DOHH2 (cell line): ENCODE data around the gene FYB1.

Experiments
- H3F3A ChIP-seq: fragments of 200-600 bp; sonication (generic), shearing (Covaris generic); 2 replicates; pipeline ENCODE4 v1.6.0; 2016; ENCODE audit warnings: antibody characterized with exemption, mild to moderate bottlenecking; ENCODE audit not compliant: control insufficient read depth, insufficient read depth
- H3K27ac ChIP-seq: fragments of 200-600 bp; sonication (generic); 2 replicates; pipeline ENCODE4 v1.5.1; 2014; ENCODE audit warnings: low read depth, mild to moderate bottlenecking, low read length, moderate library complexity
- H3K27me3 ChIP-seq: fragments of 200-600 bp; sonication (generic); 2 replicates; pipeline ENCODE4 v1.6.1; 2014; ENCODE audit warnings: mild to moderate bottlenecking, low read length, mixed read lengths; ENCODE audit not compliant: control insufficient read depth
- H3K36me3 ChIP-seq: fragments of 200-600 bp; sonication (generic); 2 replicates; pipeline ENCODE4 v1.6.1; 2014; ENCODE audit warnings: mild to moderate bottlenecking, low read length, moderate library complexity, mixed read lengths; ENCODE audit not compliant: control insufficient read depth
- H3K4me1 ChIP-seq: fragments of 200-600 bp; sonication (generic); 2 replicates; pipeline ENCODE4 v1.6.1; 2014; ENCODE audit warnings: mild to moderate bottlenecking, low read length, mixed read lengths; ENCODE audit not compliant: control insufficient read depth
- H3K4me2 ChIP-seq: fragments of 200-600 bp; sonication (generic); 2 replicates; pipeline ENCODE4 v1.6.0; 2014; ENCODE audit warnings: mild to moderate bottlenecking, low read length, moderate library complexity
- H3K4me3 ChIP-seq: fragments of 200-600 bp; sonication (generic); 2 replicates; pipeline ENCODE4 v1.5.1; 2014; ENCODE audit warnings: mild to moderate bottlenecking, low read length, mixed read lengths
- H3K79me2 ChIP-seq: fragments of 200-600 bp; sonication (generic); 2 replicates; pipeline ENCODE4 v1.6.1; 2014; ENCODE audit warnings: mild to moderate bottlenecking, low read length, mixed read lengths; ENCODE audit not compliant: control insufficient read depth
- H3K9me2 ChIP-seq: fragments of 200-600 bp; sonication (generic); replicated peaks from 2 replicates; pipeline ENCODE4 v1.6.1; 2014; ENCODE audit warnings: mild to moderate bottlenecking, low read length, mixed read lengths; ENCODE audit not compliant: control insufficient read depth
- H3K9me3 ChIP-seq: fragments of 200-600 bp; sonication (generic); 2 replicates; pipeline ENCODE4 v1.6.1; 2014; ENCODE audit warnings: antibody characterized with exemption, low read length, mixed read lengths; ENCODE audit not compliant: control insufficient read depth, insufficient read depth
- H4K20me1 ChIP-seq: fragments of 200-600 bp; sonication (generic); 2 replicates; pipeline ENCODE4 v1.6.0; 2014; ENCODE audit warnings: low read depth, mild to moderate bottlenecking, antibody characterized with exemption, low read length, moderate library complexity; ENCODE audit not compliant: control insufficient read depth, insufficient read depth
- EZH2phosphoT487 ChIP-seq: fragments of 200-600 bp; sonication (generic); IDR thresholded peaks from 2 replicates; pipeline ENCODE4 v1.6.1; 2017; ENCODE audit warnings: borderline replicate concordance, mild to moderate bottlenecking, antibody characterized with exemption, low read length, moderate library complexity, mixed read lengths
- TF ChIP-seq, protein P1 (sequence below): fragments of 200-600 bp; sonication (generic); IDR thresholded peaks from one replicate; pipeline ENCODE4 v1.5.1; 2014; ENCODE audit warnings: antibody characterized with exemption, mild to moderate bottlenecking, low read depth, low read length; ENCODE audit not compliant: poor library complexity, severe bottlenecking

The FYB1 gene

DNA sequence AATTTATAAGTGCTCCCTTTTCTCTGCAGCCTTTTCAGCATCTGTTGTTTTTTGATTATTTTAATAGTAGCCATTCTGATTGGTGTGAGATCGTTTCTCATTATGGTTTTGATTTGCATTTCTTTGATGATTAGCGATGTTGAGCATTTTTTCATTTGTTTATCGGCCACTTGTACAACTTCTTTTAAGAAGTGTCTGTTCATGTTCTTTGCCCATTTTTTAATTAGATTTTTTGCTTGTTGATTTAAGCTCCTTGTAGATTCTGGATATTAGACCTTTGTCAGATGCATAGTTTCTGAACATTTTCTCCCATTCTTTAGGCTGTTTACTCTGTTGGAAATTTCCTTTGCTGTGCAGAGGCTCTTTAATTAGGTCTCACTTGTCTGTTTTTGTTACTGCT, 46.3 kb downstream of the FYB1 start:
- peaks cover 7% of the 10 kb centered on the region; the same call in 1 of the 2 replicates for H3K4me1 ChIP-seq
- H3K79me2 ChIP-seq, result no peaks in the 10 kb centered on the region
- H3F3A ChIP-seq, result no peaks in the 10 kb centered on the region
- no peaks in the 10 kb centered on the region for H4K20me1 ChIP-seq
- H3K27me3 ChIP-seq, result peaks cover 8% of the 10 kb centered on the region; the same call in 1 of the 2 replicates
- H3K9me2 ChIP-seq, result no peaks in the 10 kb centered on the region
- no peak overlapping the region for H3K4me2 ChIP-seq
- H3K36me3 ChIP-seq, result no peaks in the 10 kb centered on the region
- H3K9me3 ChIP-seq, result no peaks in the 10 kb centered on the region
- H3K27ac ChIP-seq, result no peak overlapping the region
- TF ChIP-seq, protein P1, sequence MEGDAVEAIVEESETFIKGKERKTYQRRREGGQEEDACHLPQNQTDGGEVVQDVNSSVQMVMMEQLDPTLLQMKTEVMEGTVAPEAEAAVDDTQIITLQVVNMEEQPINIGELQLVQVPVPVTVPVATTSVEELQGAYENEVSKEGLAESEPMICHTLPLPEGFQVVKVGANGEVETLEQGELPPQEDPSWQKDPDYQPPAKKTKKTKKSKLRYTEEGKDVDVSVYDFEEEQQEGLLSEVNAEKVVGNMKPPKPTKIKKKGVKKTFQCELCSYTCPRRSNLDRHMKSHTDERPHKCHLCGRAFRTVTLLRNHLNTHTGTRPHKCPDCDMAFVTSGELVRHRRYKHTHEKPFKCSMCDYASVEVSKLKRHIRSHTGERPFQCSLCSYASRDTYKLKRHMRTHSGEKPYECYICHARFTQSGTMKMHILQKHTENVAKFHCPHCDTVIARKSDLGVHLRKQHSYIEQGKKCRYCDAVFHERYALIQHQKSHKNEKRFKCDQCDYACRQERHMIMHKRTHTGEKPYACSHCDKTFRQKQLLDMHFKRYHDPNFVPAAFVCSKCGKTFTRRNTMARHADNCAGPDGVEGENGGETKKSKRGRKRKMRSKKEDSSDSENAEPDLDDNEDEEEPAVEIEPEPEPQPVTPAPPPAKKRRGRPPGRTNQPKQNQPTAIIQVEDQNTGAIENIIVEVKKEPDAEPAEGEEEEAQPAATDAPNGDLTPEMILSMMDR, result no peak
- TF ChIP-seq EZH2phosphoT487, result no peak
- H3K4me3 ChIP-seq, result no peak overlapping the region

DNA sequence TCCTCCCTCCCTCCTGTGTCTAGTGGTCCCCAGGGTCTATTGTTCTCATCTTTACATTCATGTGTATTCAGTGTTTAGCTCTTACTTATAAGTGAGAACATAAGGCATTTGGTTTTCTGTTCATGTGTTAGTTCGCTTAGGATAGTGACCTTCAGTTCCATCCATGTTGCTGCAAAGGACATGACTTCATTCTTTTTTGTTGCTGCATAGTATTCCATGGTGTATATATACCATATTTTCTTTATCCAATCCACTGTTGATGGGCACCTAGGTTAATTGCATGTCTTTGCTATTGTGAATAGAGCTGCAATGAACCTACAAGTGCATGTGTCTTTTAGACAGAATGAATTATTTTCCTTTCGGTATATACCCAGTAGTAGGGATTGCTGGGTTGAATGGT, 46.8 kb downstream of the FYB1 start:
- no peaks in the 10 kb centered on the region for H3K9me2 ChIP-seq
- H3K4me3 ChIP-seq, result no peak overlapping the region
- H3K4me1 ChIP-seq, result peaks cover 3% of the 10 kb centered on the region; the same call in 1 of the 2 replicates
- no peaks in the 10 kb centered on the region for H3K79me2 ChIP-seq
- peaks cover 8% of the 10 kb centered on the region; the same call in 1 of the 2 replicates for H3K27me3 ChIP-seq
- no peaks in the 10 kb centered on the region for H3F3A ChIP-seq
- no peaks in the 10 kb centered on the region for H3K36me3 ChIP-seq
- no peaks in the 10 kb centered on the region for H4K20me1 ChIP-seq
- no peak overlapping the region for H3K27ac ChIP-seq
- no peaks in the 10 kb centered on the region for H3K9me3 ChIP-seq
- no peak for TF ChIP-seq EZH2phosphoT487
- TF ChIP-seq, protein P1, result no peak
- H3K4me2 ChIP-seq, result no peak overlapping the region

- Histone ChIP-seq H3K9me2 (no peaks in the 10 kb centered on the region), H3K4me2 (no peak overlapping the region), H4K20me1 (no peaks in the 10 kb centered on the region), H3K9me3 (no peaks in the 10 kb centered on the region), H3K36me3 (no peaks in the 10 kb centered on the region), H3K4me3 (no peak overlapping the region), H3K27ac (no peak overlapping the region), H3K79me2 (no peaks in the 10 kb centered on the region), H3F3A (no peaks in the 10 kb centered on the region), H3K27me3 (peaks cover 8% of the 10 kb centered on the region; the same call in 1 of the 2 replicates), H3K4me1 (no peaks in the 10 kb centered on the region)
- no peak for TF ChIP-seq EZH2phosphoT487
- TF ChIP-seq, protein P1, result no peak
Observed at GRCh38 chr5:39171647-39172046, 47.7 kb downstream of the FYB1 start.

- Histone ChIP-seq H4K20me1 (no peaks in the 10 kb centered on the region), H3F3A (no peaks in the 10 kb centered on the region), H3K9me3 (no peaks in the 10 kb centered on the region), H3K79me2 (no peaks in the 10 kb centered on the region), H3K4me3 (no peak overlapping the region), H3K9me2 (no peaks in the 10 kb centered on the region), H3K36me3 (no peaks in the 10 kb centered on the region), H3K4me2 (no peak overlapping the region), H3K27me3 (no peaks in the 10 kb centered on the region), H3K27ac (no peak overlapping the region), H3K4me1 (no peaks in the 10 kb centered on the region)
- TF ChIP-seq, protein P1, result no peak
- TF ChIP-seq EZH2phosphoT487, result no peak
Observed at GRCh38 chr5:39169081-39169480, 50.3 kb downstream of the FYB1 start.
